ENCODE results near the gene SPAG16.
"Not testable (repeated sequence)": the region's sequence is repeated elsewhere in the genome, so short reads cannot be mapped to it uniquely, and the experiment has no call there.

SPAG16 gene

DNA sequence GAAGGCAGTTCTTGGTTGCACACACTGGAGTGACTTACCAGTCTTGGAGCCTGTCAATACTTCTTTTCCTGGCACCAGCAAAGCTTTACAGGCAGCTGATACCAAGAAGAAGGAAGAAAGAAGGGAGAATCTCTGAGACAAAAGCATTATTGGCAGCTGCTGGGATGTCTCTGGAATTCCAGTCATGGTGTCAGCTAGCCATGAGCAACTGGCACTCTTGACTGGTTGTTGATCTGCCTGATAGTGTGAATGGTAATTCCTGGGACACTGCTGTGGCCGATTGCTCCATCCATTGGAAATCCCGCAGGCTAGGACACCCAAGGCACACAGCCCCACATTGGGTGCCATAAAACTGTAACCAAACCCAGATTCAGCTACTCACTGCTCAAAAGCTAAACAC, 17.8 kb upstream of the SPAG16 start:
- H3K4me3 ChIP-seq = no peak overlapping the region
- no peak for TF ChIP-seq Cebpa-rat (IDR thresholded peaks at IDR 0.05)

DNA sequence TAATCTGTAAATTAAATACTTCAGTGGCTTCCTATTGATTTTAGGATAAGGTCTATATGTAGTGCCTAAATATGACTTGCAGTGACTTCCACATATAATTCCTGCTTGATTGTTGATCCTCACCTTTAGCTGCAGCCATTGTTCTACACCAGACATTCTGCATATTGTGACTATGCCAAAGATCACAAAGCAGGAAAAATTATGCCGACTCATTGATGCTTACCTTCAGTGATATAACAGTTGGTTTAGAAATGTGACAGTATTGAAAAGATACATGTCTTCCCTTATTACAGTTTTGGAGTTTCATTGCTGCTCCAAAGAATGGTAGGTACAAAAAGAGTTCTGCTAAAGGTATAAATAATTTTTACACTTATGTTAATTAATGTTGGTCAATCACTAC, 12.3 kb upstream of the SPAG16 start:
- Histone ChIP-seq H3K4me3 (no peak overlapping the region), H3K9ac (no peak overlapping the region), H3K4me2 (no peak overlapping the region), H3K27me3 (no peaks in the 10 kb centered on the region), H3K36me3 (no peaks in the 10 kb centered on the region), H4K20me1 (no peaks in the 10 kb centered on the region), H3K27ac (no peak overlapping the region), H3K9me3 (peaks cover 2% of the 10 kb centered on the region), H3K4me1 (no peaks in the 10 kb centered on the region)
- no peak for TF ChIP-seq Cebpa-rat (IDR thresholded peaks at IDR 0.05)

More for the DNA sequence above, 17.8 kb upstream of the SPAG16 start:
- no peak overlapping the region for H3K9ac ChIP-seq
- no peaks in the 10 kb centered on the region for H3K36me3 ChIP-seq
- no peaks in the 10 kb centered on the region for H3K27me3 ChIP-seq
- H3K4me2 ChIP-seq = no peak overlapping the region
- no peaks in the 10 kb centered on the region for H3K9me3 ChIP-seq
- no peaks in the 10 kb centered on the region for H4K20me1 ChIP-seq
- no peak overlapping the region for H3K27ac ChIP-seq
- H3K4me1 ChIP-seq = no peaks in the 10 kb centered on the region

DNA sequence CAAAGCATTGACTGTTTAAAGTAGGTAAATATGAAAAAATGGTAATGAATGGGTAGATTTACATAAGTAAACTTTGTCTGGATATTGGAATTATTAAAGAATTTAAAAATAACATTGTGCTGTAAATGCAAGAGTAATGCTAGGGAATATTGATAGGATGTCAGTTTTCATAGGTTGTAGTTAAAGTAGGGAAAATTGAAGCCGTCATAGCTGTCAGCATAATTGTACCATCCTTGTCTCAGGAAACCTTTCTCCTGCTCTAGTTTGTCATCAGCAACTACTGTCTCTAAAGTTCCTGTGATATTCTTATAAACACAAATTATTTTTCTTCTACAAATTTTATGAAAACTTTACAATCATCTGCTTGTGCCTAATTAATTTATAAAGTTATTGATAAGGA, 10.1 kb upstream of the SPAG16 start:
- Histone ChIP-seq H3K4me3 (no peak overlapping the region), H3K36me3 (no peaks in the 10 kb centered on the region), H3K9ac (no peak overlapping the region), H3K4me1 (no peaks in the 10 kb centered on the region), H4K20me1 (no peaks in the 10 kb centered on the region), H3K27me3 (no peaks in the 10 kb centered on the region), H3K4me2 (no peak overlapping the region), H3K9me3 (peaks cover 18% of the 10 kb centered on the region), H3K27ac (no peak overlapping the region)
- no peak for TF ChIP-seq Cebpa-rat (IDR thresholded peaks at IDR 0.05)

DNA sequence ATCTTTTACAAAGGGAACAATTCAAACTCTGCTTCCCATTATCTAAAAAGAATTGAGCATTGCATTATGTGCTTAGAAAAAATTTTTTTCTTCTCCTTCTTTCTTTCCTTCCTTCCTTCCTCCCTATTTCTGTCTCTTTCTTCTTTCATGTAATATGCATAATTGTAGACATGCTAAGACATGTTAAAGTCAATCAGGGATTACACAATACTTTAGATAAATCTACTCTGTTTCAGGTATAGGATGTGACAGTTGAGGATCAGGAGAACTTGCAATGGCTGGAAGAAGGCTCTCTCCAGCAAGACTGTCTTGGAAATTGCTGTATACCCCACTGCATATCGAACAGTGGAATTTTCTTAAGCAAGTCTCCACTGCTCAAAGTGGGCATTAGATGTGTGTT, 9.0 kb upstream of the SPAG16 start:
- Histone ChIP-seq H3K27me3 (no peaks in the 10 kb centered on the region), H3K4me1 (no peaks in the 10 kb centered on the region), H4K20me1 (no peaks in the 10 kb centered on the region), H3K9ac (no peak overlapping the region), H3K9me3 (peaks cover 18% of the 10 kb centered on the region), H3K27ac (no peak overlapping the region), H3K4me3 (no peak overlapping the region), H3K4me2 (no peak overlapping the region), H3K36me3 (no peaks in the 10 kb centered on the region)
- no peak; the same call in 1 of the 2 replicates for TF ChIP-seq Cebpa-rat (IDR thresholded peaks at IDR 0.05)

DNA sequence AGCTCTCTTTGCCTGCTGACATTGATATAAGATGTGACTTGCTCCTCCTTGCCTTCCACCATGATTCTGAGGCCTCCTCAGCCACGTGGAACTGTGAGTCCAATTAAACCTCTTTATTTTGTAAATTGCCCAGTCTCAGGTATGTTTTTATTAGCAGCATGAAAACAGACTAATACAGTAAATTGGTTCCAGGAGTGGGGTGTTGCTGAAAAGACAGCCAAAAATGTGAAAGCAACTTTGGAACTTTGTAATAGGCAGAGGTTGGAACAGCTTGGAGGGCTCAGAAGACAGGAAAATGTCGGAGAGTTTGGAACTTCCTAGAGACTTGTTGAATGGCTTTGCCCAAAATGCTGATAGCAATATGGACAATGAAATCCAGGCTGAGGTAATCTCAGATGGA, 7.1 kb upstream of the SPAG16 start:
- H3K4me3 ChIP-seq, H3K9ac ChIP-seq, H3K27ac ChIP-seq, H3K36me3 ChIP-seq, H3K27me3 ChIP-seq, H4K20me1 ChIP-seq, H3K4me1 ChIP-seq, H3K4me2 ChIP-seq: not testable (repeated sequence)
- H3K9me3 ChIP-seq = peaks cover 18% of the 10 kb centered on the region

DNA sequence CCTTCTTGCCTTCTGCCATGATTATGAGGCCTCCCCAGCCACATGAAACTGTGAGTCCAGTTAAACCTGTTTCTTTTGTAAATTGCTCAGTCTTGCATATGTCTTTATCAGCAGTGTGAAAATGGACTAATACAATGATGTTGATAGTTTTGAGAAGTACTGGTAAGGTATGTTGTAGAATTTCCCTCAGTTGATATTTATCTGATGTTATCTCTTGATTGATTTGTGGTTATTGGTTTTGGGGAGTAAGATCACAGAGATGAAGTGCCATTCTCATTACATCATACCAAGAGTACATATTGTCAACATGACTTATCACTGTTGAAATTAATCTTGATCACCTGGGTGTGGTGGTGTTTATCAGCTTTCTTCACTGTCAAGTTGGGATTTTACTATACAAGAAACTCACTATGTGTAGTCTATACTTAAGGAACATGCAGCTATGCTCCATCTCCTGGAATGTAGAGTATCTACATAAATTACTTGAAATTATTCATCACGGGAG, 5.1 kb upstream of the SPAG16 start:
- no peaks in the 10 kb centered on the region; the same call in 1 of the 2 replicates for H3K27me3 ChIP-seq
- no peaks in the 10 kb centered on the region for H3K36me3 ChIP-seq
- no peak overlapping the region for H3K4me2 ChIP-seq
- peaks cover 18% of the 10 kb centered on the region for H3K9me3 ChIP-seq
- H3K9ac ChIP-seq = no peak overlapping the region
- H3K4me3 ChIP-seq = no peak overlapping the region
- H4K20me1 ChIP-seq = no peaks in the 10 kb centered on the region
- H3K27ac ChIP-seq = no peak overlapping the region
- no peak for TF ChIP-seq Cebpa-rat (IDR thresholded peaks at IDR 0.05)
- H3K4me1 ChIP-seq = peaks cover 9% of the 10 kb centered on the region; the same call in 1 of the 2 replicates

DNA sequence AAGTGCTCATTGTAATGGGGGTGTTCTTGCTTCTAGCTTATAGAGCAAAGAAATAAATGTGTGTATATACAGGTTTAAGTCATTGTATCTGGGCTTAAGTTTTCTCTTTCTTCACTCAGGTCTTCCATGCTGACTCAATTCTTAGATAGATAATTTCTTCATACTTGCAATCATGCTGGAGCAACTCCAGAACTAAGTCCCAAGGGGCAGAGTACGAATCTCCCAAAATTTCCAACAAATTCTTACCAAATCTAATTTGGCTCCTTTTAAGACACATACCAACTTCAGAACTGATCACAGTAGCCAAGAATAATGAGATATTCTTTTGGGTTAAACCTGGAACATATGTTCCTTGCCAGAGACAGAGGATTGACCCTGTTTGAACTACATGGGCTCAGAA, 4.3 kb upstream of the SPAG16 start:
- Histone ChIP-seq H3K4me2 (no peak overlapping the region), H4K20me1 (no peaks in the 10 kb centered on the region), H3K4me1 (peaks cover 14% of the 10 kb centered on the region), H3K36me3 (no peaks in the 10 kb centered on the region), H3K9me3 (peaks cover 18% of the 10 kb centered on the region), H3K9ac (no peak overlapping the region), H3K4me3 (no peak overlapping the region), H3K27me3 (no peaks in the 10 kb centered on the region; the same call in 1 of the 2 replicates), H3K27ac (no peak overlapping the region)
- no peak for TF ChIP-seq Cebpa-rat (IDR thresholded peaks at IDR 0.05)

DNA sequence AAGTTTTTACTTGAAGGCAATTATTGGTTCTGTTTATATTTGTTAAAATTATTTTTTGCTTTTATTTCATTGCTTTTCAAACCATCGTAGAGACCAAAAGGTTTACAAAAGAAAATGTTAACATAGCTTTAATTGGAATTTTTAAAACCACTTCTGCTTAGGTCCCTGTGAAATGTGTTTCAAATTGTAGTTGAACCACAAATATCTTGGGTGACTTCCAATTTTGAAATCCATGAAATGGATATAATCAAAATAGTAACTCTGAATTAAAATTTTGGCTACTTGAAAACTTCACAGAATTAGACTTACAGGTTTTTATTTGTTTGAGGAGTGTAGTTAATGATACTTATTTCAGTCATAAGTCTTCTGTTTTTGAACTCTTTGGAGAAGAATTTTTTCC, 3.1 kb upstream of the SPAG16 start:
- TF ChIP-seq Cebpa-rat (IDR thresholded peaks at IDR 0.05) = no peak
- Histone ChIP-seq H3K27me3 (no peaks in the 10 kb centered on the region; the same call in 1 of the 2 replicates), H3K4me1 (peaks cover 16% of the 10 kb centered on the region), H3K4me3 (no peak overlapping the region), H3K9me3 (peaks cover 18% of the 10 kb centered on the region), H4K20me1 (no peaks in the 10 kb centered on the region), H3K27ac (no peak overlapping the region), H3K9ac (no peak overlapping the region), H3K4me2 (no peak overlapping the region), H3K36me3 (no peaks in the 10 kb centered on the region)

DNA sequence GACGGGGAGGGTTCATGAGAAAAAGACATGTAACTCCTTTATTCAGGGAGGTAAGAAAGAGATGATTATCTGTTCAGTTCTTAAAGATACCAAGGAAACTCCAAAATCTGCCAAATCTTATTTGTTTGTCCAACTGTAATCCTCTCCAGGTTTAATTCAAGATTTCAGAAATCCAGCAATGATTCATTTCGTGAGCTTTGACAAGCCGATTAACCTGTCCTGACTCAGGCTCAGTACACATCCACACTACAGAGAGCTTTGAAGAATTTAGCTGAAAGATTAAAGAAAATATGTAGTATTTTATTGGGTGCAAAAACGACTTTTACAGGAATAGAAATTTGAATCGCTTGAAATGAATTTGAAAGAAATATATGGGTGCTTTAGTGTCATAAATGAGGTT, 1.1 kb downstream of the SPAG16 start:
- Histone ChIP-seq H3K9me3 (no peaks in the 10 kb centered on the region; the same call in 1 of the 2 replicates), H3K36me3 (no peaks in the 10 kb centered on the region), H3K4me1 (peaks cover 16% of the 10 kb centered on the region), H3K4me3 (no peak overlapping the region), H3K9ac (no peak overlapping the region), H3K4me2 (no peak overlapping the region), H3K27ac (no peak overlapping the region), H4K20me1 (no peaks in the 10 kb centered on the region), H3K27me3 (no peaks in the 10 kb centered on the region; the same call in 1 of the 2 replicates)
- TF ChIP-seq Cebpa-rat (IDR thresholded peaks at IDR 0.05) = no peak

DNA sequence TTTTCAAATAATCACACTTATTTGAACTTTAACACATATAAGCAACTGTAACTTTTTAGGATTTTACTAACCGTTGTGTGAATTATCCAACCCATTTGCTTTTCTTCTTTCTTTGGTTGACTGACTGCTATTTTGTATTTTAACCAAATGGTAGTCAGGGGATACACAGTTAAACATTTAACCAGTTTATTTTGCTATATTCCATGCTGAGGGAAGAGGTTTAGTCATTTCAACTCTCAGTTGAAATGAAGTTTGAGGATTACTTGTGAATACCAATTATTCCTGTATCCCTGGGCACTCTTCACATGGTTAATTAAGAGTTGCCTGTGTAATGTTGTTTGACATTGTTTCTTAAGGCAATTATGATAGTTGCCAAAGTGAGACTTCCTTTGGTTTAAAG, 1.9 kb downstream of the SPAG16 start:
- H3K9me3 ChIP-seq = no peaks in the 10 kb centered on the region; the same call in 1 of the 2 replicates
- H3K27me3 ChIP-seq = no peaks in the 10 kb centered on the region; the same call in 1 of the 2 replicates
- no peaks in the 10 kb centered on the region for H3K36me3 ChIP-seq
- no peak overlapping the region for H3K27ac ChIP-seq
- no peak for TF ChIP-seq Cebpa-rat (IDR thresholded peaks at IDR 0.05)
- no peak overlapping the region for H3K4me2 ChIP-seq
- H3K4me1 ChIP-seq = peaks cover 16% of the 10 kb centered on the region
- no peak overlapping the region for H3K4me3 ChIP-seq
- H4K20me1 ChIP-seq = no peaks in the 10 kb centered on the region
- H3K9ac ChIP-seq = no peak overlapping the region

All from BLaER1 (cell line).